ENCODE results near the gene ACYP2.
"Not testable (repeated sequence)": the region's sequence is repeated elsewhere in the genome, so short reads cannot be mapped to it uniquely, and the experiment has no call there.

The ACYP2 gene

DNA sequence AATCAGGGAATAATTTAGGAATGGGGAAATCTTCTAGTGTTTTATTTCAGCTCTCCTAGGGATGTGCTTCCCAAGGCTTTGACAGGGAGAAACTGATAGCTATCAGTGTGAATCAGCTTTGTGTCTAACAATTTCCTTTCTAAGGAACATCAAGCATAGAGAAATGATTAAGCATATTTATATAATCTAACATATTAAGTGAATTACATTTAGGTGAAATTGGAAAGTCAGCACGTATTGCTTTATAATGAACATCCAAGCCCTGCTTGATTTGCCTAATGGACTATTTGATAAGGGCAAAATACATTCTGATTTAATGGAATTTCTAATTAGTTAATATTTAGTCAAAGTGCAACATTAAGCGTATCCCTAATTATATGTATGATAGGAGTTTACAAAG is 160.1 kb downstream of the ACYP2 start:
- no peak for DNase-seq

DNA sequence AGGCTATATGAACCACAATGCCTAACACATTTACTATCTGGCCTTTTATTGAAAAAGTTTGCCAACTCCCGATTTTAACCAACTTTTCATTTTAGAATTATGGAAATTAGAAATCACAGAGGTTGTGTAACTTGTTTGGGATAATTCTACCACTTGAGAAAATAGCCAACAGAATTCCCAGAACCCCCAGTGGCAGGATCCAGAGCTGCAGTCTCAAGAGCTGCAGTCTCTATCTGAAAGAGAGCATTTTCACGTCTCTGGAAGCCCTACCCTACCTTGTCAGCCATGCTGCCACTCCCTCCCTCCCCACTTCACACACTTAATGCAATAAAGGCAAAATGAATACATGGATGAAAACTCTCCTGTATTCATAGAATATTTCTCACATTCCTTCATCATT is 164.0 kb downstream of the ACYP2 start:
- no peak for DNase-seq

DNA sequence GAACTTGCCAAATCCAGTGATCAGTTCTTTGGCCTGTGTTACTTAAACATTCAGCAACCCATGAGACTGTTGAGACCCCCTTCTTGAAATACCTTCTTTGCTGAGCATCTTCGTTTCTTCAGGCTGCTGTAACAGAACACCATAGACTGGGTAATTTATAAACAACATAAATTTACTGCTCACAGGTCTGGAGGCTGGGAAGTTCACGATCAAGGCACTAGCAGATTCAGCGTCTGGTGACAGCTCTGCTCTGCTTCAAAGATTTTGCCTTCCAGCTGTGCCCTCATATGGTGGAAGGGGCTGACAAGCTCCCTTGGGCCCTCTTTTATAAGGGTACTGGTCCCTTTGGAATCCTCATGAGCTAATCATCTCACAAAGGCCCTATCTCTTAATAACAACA is 169.4 kb downstream of the ACYP2 start:
- DNase-seq: no peak

DNA sequence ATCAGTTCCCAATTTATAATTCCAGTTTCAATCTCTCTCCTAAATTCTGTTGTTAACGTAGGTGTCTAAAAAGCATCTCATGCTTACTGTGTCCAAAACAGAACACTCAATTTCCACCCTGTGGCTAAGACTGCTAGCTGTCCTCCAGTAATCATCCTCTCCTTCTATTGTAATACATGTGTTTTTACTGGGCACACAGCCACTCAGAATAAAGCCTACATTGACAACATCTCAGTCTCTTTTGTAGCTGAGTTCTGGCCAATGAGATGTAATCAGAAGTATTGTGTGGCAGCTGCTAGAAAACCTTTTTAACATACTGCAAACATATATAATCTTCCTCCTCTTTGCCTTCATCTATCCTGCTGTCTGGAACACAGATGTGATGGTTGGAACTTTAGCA is 170.0 kb downstream of the ACYP2 start:
- no peak for DNase-seq

DNA sequence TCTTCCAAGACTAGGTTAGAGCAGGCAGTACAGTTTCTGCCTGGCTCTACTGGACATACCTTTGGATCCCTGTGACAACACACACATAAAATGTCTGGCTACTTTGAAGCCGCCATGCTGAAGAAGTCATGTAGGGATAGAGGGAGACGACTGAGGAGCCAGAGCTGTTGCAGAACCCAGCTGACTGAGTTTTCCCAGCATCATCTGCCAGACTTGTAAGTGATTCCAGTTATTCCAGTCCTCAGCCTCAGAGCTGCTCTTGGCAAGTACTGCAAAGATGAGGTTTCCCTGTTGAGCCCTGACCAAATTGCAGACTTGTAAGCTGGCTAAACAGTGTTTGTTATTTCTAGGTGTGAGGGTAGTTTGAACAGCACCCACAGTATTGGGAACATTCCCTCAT is 172.1 kb downstream of the ACYP2 start:
- DNase-seq: no peak

DNA sequence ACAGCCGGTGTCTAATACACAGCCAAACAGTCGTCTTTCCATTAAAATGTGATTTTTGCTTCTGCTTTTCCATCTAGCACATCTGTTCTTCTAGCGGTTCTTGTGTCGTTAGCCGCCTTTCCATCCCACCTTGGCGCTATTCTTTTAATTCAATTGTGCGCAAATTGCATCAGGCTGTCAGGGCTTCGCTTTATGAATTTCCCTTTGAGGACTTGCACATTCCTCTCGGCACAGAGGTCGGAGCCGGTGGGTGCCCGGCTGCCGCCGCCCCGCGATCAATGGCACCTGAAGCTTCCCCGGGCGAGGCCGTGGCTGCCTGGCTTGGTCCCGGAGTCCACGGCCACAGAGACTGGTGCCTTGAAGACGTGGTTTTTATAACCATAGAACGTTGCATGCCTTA is 174.5 kb downstream of the ACYP2 start:
- no peak for DNase-seq

DNA sequence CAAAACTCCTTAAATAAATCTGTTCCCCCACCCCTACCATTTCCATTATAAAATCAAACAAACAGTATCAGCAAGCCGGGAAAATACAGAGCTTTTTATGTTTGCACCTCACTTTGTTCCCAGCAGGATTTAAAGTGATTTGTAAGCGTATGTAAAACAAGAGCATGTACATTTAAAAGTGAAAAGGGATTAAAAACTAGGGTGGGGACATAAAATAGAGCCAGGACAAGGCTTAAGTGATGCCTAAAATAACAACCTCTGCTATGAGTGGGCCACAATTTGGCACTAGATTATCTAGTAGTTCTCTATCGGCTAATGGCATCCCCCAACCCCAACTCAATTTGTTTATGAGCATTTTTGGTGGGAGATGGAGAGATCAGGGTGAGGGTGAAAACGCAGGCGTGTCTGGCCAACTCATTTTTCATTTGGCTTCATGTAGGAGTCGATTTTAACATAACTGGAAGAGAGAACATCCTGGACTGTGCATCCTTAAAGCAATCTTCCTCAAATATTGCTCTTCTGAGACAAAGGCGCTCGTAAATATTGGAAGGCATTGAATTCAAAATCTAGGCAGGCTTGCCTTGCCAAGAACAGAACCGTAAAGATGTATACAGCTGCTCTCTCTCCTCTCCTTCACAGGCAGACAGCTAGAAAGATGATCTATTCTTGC is 175.1 kb downstream of the ACYP2 start:
- no peak for DNase-seq

DNA sequence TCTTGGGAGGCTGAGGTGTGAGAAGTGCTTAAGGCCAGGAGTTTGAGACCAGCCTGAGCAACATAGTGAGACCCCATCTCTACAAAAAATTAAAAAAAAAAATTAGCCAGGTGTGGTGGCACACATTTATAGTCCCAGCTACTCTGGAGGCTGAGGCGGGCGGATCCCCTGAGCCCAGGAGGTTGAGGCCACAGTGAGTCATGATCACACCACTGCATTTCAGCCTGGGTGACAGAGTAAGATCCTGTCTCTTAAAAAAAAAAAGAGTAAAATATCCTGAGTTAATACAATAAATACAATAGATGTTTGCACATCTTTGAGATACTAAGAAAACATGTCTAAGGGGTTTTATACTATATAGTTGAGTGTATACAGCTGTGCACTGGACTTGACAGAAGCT is 179.2 kb downstream of the ACYP2 start:
- not testable (repeated sequence) for DNase-seq

DNA sequence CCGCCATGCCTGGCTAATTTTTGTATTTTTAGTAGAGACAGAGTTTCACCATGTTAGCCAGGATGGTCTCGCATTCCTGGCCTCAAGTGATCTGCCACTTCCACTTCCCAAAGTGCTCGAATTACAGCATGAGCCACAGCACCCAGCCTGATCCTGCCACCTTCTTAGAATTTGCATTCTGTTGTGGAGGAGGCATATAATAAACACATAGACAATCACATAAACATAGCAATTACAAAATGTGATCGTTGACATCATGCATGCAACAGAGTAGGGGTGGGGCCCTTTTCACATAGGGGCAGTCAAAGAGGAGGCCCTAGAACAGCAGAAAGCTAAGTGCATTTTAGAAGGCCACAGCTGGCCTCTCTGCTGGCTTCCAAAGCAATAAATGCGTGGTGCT is 180.5 kb downstream of the ACYP2 start:
- peak; percentile 36 for DNase-seq

DNA sequence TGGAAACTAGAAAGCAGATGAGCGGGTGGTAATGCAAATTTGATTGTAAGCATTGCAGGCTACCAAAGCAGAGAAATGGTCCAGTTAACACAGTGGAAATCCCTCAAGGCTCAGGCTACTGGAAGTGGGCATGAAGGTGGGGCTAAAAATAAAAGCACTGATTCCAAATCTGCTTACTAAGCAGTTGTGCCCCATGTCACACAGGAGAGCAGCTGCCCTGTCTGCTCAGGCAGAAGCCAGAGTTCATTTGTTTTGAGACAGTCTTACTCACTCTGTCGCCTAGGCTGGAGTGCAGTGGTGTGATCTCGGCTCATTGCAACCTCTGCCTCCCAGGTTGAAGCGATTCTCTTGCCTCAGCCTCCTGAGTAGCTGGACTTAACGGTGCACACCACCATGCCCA is 183.1 kb downstream of the ACYP2 start:
- no peak for DNase-seq

DNA sequence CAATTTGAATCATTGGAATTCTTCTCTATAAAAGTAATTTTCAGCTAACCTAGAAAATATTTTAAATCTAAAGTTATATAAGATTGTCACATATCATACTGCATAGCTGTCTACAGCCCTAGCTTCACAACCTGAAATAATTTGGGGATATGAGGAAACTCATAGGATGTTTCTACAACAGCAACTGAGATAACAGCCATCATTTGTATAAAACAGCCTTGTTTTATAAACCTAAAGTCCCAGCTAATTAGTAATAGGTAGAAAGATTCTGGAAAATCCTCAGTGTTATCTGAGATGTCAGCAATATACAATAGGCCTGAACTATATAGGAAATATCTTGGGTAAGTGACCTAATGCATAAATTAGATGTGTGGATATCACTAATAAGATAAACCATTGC is 188.2 kb downstream of the ACYP2 start:
- DNase-seq: no peak

DNA sequence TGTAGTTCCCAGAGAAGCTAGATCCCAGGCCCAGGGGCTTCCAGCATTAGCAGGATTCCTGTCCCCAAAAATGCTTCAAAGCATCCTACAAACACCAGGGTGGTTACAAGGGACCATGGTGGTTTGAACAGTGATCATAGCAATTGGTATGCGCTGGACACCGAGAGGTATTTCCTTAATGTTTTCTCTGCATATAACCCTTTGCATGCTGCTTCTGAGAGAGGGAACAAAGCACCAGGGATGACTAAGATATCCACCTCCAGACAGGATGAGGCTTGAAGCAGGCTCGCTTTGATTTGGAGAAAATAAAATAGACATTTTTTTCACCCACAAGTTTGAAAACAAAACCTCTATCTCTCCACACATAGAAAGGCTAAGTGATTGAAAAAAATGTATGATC is 191.1 kb downstream of the ACYP2 start:
- no peak for DNase-seq

DNA sequence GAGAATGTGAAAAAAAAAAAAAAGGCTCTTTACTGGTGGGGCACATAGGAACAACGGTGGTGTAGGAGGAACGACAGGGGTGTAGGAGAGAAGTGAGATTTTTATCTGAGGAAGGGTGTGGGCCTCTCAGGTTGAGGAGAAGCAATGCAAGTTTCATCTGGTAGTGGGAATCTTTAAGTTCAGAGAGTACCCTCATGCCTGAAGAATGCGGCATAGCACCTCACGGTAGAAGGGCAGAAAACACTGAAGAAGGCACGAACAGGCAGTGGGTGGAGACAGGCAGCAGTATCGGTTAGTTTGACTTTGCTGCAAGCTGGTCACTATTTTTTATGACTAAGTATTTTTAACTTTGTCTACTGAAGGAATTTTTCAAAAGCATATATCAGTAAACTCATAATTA is 192.8 kb downstream of the ACYP2 start:
- DNase-seq: no peak

DNA sequence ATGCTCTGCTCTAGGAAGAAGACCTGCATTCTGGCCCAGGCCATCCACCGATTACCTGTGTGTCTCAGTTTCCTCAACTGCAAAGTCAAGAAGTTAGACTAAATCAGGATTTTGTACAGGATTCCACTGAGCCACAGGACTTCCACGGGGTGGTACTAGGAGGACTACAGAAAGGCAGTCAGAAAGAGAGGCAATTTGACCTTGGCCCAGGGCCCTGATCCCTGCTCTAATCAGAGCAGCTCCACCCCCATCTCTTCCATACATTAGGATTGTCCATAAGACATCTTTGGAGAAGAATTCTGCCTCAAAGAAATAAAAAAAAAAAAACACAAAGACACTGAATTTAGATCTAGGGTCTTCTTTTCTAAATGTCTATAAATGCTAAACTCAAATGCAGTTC is 193.4 kb downstream of the ACYP2 start:
- no peak for DNase-seq

DNA sequence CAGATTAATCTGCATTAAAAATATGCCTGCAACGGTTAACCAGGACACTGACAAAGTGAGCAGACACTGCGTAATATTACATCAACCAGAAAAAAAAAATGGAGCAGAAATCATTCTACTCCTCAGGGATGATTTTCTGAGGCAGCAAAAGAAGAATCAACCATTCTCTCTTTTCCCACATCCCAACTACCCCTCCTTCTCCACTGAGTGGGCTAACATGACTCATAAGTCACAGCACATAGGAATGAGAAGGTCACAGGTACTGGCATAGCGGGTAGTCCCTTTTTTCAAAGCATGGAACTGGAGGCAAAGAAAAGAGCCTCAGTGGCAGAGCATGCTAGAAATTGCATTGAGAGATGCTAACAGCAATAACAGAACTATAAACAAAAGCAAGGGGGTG is 194.9 kb downstream of the ACYP2 start:
- no peak for DNase-seq

DNA sequence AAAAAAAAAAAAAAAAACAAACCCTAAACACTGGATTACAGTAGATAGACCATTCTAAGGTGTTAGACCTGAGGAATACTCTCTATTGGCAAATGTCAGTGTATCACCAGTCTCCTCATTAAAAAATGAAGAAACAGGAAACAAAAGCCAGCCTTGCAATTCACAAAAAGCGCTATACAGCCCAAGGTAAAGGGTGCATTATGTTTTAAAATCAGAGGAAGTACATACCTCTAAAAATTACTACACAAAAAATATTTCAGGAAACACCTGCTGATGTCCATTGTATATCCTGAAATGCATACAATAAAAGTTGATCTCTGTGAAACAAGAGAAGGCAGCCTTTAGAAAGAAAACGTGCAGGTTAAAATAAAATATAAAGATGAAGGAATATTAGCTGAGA is 195.5 kb downstream of the ACYP2 start:
- DNase-seq: no peak

DNA sequence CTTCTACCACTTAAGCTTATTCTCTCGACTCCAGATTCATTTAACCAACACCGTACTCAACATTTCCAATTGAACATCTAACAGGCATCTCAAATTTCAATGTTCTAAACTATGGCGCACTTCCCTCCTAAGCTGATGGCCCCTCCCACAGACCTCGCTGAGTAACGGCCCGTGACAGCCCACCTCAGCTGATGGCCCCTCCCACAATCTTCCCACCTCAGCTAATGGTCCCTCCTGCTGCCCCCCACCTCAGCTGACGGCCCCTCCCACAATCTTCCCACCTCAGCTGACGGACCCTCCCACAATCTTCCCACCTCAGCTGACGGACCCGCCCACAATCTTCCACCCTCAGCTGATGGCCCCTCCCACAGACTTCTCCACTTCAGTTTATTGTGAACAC is 197.7 kb downstream of the ACYP2 start:
- DNase-seq: no peak

DNA sequence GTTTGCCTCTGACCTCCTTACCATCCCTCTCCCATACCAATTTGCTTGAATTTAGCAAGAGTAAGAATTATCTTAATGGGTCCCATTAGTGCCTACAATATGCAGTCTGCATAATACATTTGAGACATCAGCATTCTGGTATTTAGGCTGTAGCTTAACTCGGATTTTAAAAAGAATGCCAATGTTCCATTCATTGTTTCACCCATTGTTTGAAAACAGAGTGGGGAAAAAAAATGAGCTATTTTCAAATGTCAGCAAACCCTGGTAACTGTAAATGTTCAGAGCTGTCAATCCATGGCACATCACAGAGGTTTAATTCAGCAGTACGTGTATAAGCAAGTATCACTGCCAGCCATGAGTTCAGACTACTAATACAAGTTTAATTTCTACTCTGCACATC is 202.6 kb downstream of the ACYP2 start:
- DNase-seq: no peak

DNA sequence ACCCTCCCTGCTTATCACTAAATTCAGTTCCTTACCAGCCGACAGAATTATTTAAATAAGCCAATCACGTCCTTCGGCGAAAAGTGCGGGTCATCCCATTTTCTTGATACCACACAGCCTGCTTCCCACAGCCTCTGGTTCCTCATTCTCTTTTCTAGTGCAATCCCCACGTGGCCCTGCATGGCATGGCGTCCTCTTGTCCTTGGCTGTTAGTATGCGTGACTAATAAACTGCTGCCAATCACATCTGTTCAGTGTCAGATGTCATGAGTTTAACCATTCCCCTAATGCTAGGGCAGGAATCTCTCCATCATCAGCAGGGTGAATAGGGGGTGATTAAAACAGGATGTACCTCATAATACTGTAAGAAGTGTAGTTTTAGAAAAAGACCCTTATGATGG is 203.4 kb downstream of the ACYP2 start:
- DNase-seq: no peak

DNA sequence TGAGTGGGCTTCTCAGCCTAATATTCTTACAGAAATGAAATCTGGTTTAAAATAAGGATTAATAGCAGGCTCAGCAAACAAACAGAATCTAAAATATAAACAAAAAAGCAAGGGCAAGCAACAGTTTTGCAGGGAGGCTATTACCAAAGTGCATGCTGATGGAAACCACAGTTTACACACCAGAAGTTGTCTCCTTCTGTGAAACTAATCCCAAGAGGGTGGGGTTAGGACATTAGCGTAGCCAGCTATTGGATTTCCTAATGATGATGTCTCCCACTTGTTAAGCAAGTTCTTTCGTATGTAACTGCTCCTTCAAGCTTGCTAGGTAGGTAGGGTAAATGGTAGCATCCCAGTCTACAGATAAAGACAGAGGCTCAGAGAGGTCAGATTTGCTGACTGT is 205.6 kb downstream of the ACYP2 start:
- DNase-seq: no peak

DNA sequence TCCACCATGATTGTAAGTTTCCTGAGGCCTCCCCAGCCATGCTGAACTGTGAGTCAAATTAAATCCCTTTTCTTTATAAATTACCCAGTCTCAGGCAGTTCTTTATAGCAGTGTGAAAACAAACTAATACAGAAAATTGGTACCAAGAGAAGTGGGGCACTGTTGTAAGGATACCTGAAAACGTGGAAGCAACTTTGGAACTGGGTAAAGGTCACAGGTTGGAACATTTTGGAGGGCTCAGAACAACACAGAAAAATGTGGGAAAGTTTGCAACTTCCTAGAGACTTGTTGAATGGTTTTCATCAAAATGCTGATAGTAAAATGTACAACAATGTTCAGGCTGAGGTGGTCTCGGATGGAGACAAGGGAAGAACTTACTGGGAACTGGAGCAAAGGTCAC is 209.1 kb downstream of the ACYP2 start:
- DNase-seq: not testable (repeated sequence)

DNA sequence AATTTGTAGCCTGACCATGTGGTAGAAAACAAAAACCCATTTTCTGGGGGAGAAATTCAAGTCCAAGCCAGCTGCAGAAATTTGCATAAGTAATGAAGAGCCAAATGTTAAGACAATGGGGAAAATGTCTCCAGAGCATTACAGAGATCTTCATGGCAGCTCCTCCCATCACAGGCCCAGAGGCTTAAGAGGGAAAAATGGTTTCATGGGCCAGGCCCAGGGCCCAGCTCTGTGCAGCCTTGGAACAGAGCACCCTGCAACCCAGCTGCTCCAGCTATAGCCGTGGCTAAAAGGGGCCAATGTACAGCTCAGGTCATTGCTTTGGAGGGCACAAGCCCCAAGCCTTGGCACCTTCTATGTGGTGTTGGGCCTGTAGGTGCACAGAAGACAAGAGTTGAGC is 209.7 kb downstream of the ACYP2 start:
- no peak for DNase-seq

DNA sequence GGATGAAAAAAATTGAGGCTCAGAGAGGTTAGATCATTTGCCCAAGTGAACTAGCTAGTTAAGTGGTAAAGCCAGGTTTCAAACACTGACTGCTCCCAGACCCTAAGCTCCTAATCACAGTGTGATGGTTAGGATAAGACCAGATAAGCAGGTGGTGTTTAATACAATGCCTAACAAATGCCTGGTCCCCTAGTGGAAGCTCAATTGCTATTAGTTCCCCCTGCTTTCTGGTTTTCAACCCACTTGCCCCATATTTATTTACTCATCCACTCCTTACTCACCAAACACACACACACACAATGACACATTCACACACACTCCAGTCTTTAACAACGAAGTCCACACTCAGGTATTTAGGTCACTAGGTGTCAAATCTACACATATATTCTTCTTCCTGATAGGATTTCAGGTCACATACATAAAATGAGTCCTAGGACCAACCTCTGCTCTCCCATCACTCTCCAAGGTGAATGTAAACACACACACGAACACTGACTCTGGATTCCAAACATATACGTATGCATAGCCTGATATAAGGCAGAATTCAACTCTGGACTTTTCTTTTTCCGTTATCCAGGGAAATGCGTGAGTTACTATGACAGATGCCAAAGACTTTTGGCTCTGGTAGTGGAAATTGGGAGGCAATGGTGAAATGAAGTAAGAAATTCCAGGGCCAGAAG is 214.2 kb downstream of the ACYP2 start:
- no peak for DNase-seq

DNA sequence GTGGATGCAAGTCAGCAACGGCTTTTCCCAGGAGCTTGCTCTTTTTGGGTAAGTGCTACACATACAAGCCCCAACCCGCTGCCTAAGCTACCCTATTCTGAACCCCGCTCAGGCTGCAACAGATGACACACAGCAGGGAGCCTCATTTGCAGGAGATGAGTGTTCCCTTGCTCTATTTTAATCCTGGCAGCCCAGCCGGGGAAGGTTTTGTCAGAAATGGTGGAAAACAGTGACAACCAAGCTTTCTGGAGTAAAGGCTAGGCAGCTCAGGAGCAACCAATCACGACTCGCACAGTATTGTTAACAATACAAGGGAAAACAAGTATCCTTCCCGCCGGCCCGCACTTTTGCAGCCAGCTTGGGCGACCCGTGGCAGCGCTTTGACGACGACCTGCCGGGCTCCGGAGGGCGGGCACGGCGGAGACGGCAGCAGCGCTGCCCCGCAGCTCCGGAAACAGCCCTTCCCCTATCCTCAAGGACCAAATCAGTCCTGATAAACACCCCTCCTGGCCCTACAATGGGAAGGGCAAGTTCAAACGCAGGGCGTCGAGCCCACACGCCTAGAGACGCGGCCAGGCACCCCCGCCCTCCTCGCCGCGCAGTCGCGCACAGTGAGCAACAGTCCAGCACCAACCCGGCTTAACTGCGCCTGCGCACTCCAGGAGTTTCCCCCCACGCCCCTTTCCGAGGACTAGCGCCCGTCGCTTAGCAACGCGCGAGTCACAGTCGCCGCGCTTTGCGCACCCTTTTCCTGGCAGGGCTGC is 214.9 kb downstream of the ACYP2 start:
- DNase-seq: peak; percentile 96
